Neural cell (in vitro differentiated cells): ENCODE data around the gene HOXB7. TPM values are rescaled to one million over a fixed set of nuclear protein-coding genes. Genes with fewer than 3 reads are reported as not detected.

Experiments
- H2AFZ ChIP-seq: fragments of 200-600, 300-800 bp; sonication (generic), shearing (Covaris generic); 2 replicates; pipeline ENCODE4 v1.6.0; 2014; ENCODE audit warnings: low read depth, mild to moderate bottlenecking, antibody characterized with exemption, low read length, moderate library complexity
- H3F3A ChIP-seq: fragments of 200-600 bp; shearing (Covaris generic); 2 replicates; pipeline ENCODE4 v1.6.1; 2016; ENCODE audit warnings: mild to moderate bottlenecking, moderate library complexity, mixed read lengths, antibody characterized with exemption, low read length; ENCODE audit not compliant: insufficient read depth, poor library complexity, severe bottlenecking
- H3K27ac ChIP-seq: fragments of 200-600, 300-800 bp; sonication (generic), shearing (Covaris generic); 2 replicates; pipeline ENCODE4 v1.5.1; 2014; ENCODE audit warnings: mild to moderate bottlenecking, low read length, moderate library complexity
- H3K27me3 ChIP-seq: fragments of 300-800, 200-600 bp; sonication (generic), shearing (Covaris generic); 2 replicates; pipeline ENCODE4 v1.6.0; 2014; ENCODE audit warnings: mild to moderate bottlenecking, low read depth, low read length, moderate library complexity; ENCODE audit not compliant: insufficient read depth
- H3K36me3 ChIP-seq: fragments of 300-800, 200-600 bp; sonication (generic), shearing (Covaris generic); 2 replicates; pipeline ENCODE4 v1.5.1; 2014; ENCODE audit warnings: mild to moderate bottlenecking, antibody characterized with exemption, low read length, moderate library complexity; ENCODE audit not compliant: insufficient read depth
- H3K4me2 ChIP-seq: fragments of 300-800, 200-600 bp; sonication (generic), shearing (Covaris generic); 2 replicates; pipeline ENCODE4 v1.6.0; 2014; ENCODE audit warnings: mild to moderate bottlenecking, low read length
- H3K4me3 ChIP-seq: fragments of 300-800, 200-600 bp; sonication (generic), shearing (Covaris generic); 2 replicates; pipeline ENCODE4 v1.5.1; 2014; ENCODE audit warnings: mild to moderate bottlenecking, low read length, moderate library complexity
- H3K79me2 ChIP-seq: fragments of 200-600 bp; shearing (Covaris generic); replicated peaks from 2 replicates; pipeline ENCODE4 v1.6.0; 2014; ENCODE audit warnings: mild to moderate bottlenecking, low read length, moderate library complexity; ENCODE audit not compliant: insufficient read depth
- H3K9ac ChIP-seq: fragments of 300-800, 200-600 bp; sonication (generic), shearing (Covaris generic); 2 replicates; pipeline ENCODE4 v1.6.1; 2016; ENCODE audit warnings: mild to moderate bottlenecking, low read length, mixed read lengths
- H3K9me2 ChIP-seq: fragments of 200-600 bp; shearing (Covaris generic); 2 replicates; pipeline ENCODE4 v1.6.1; 2016; ENCODE audit warnings: mild to moderate bottlenecking, low read length, mixed read lengths; ENCODE audit not compliant: insufficient read depth
- H3K9me3 ChIP-seq: fragments of 200-600, 300-800 bp; sonication (generic), shearing (Covaris generic); 2 replicates; pipeline ENCODE4 v1.6.1; 2016; ENCODE audit warnings: mild to moderate bottlenecking, mixed run types, low read length, moderate library complexity, mixed read lengths
- H4K20me1 ChIP-seq: fragments of 200-600 bp; shearing (Covaris generic); 2 replicates; pipeline ENCODE4 v1.6.1; 2016; ENCODE audit warnings: mild to moderate bottlenecking, mixed run types; ENCODE audit not compliant: insufficient read depth
- CTCF ChIP-seq: fragments of 450-650 bp; IDR thresholded peaks from 2 replicates; pipeline ENCODE4 v1.5.1; 2014; ENCODE audit warnings: antibody characterized with exemption, mild to moderate bottlenecking, moderate library complexity; ENCODE audit not compliant: poor library complexity, severe bottlenecking
- EP300 ChIP-seq: fragments of 450-650 bp; conservative IDR thresholded peaks from 2 replicates; pipeline ENCODE4 v1.6.1; 2014; ENCODE audit warnings: antibody characterized with exemption, mild to moderate bottlenecking, moderate library complexity; ENCODE audit not compliant: poor library complexity, severe bottlenecking
- EZH2 ChIP-seq: fragments of 200-600, 300-800 bp; shearing (Covaris generic), sonication (generic); IDR thresholded peaks from 2 replicates; pipeline ENCODE4 v1.6.1; 2014; ENCODE audit warnings: antibody characterized with exemption, low read length, borderline replicate concordance, mild to moderate bottlenecking; ENCODE audit not compliant: insufficient read depth, poor library complexity, severe bottlenecking
- MXI1 ChIP-seq: fragments of 450-650 bp; conservative IDR thresholded peaks from 2 replicates; pipeline ENCODE4 v1.6.1; 2014; ENCODE audit warnings: antibody characterized with exemption, mild to moderate bottlenecking; ENCODE audit not compliant: poor library complexity, severe bottlenecking
- POLR2AphosphoS5 ChIP-seq: IDR thresholded peaks from 2 replicates; pipeline ENCODE4 v1.6.1; 2012
- RAD21 ChIP-seq: fragments of 450-650 bp; conservative IDR thresholded peaks from 2 replicates; pipeline ENCODE4 v1.6.1; 2014; ENCODE audit warnings: antibody characterized with exemption, mild to moderate bottlenecking, moderate library complexity
- REST ChIP-seq: IDR thresholded peaks from 2 replicates; pipeline ENCODE4 v1.6.1; 2012; ENCODE audit warnings: borderline replicate concordance
- SMC3 ChIP-seq: fragments of 450-650 bp; conservative IDR thresholded peaks from 2 replicates; pipeline ENCODE4 v1.6.1; 2014; ENCODE audit warnings: antibody characterized with exemption, mild to moderate bottlenecking, moderate library complexity; ENCODE audit not compliant: poor library complexity
- TAF1 ChIP-seq: IDR thresholded peaks from 2 replicates; pipeline ENCODE4 v1.6.1; 2012; ENCODE audit warnings: low read depth
- polyA plus RNA-seq: library from polyadenylated mRNA; depleted of rRNA; stranded (reverse); fragments of >200 nt; gene quantifications from 2 replicates; pipeline ENCODE4 v1.2.3, GENCODE V29; 2014

Gene HOXB7
- polyA plus RNA-seq, 1 donor from 2014 or later, result not detected

- Histone ChIP-seq H3K9me3 (peaks cover 27% of the 10 kb centered on the region), H3F3A (no peaks in the 10 kb centered on the region), H4K20me1 (no peaks in the 10 kb centered on the region), H2AFZ (no peak overlapping the region), H3K9ac (no peak overlapping the region), H3K9me2 (no peaks in the 10 kb centered on the region), H3K36me3 (no peaks in the 10 kb centered on the region), H3K4me2 (no peak overlapping the region), H3K4me3 (no peak overlapping the region), H3K27me3 (peaks cover 100% of the 10 kb centered on the region), H3K79me2 (no peaks in the 10 kb centered on the region), H3K27ac (no peak overlapping the region)
- TF ChIP-seq MXI1, result no peak
- no peak for TF ChIP-seq POLR2AphosphoS5
- no peak for TF ChIP-seq EP300
- TF ChIP-seq CTCF, result no peak
- TF ChIP-seq REST, result no peak
- TF ChIP-seq RAD21, result no peak
- no peak for TF ChIP-seq TAF1
- TF ChIP-seq EZH2, result no peak
- TF ChIP-seq SMC3, result no peak
Measured at GRCh38 chr17:48601207-48601538, 9.6 kb downstream of the HOXB7 start.

GRCh38 chr17:48600244-48601098 is 10.3 kb downstream of the HOXB7 start:
- Histone ChIP-seq H3K9me3 (peaks cover 25% of the 10 kb centered on the region), H3K9ac (no peak overlapping the region), H2AFZ (no peak overlapping the region), H3K4me2 (no peak overlapping the region), H3K27me3 (peaks cover 100% of the 10 kb centered on the region), H4K20me1 (no peaks in the 10 kb centered on the region), H3K79me2 (no peaks in the 10 kb centered on the region), H3K4me3 (no peak overlapping the region), H3K36me3 (no peaks in the 10 kb centered on the region), H3K9me2 (no peaks in the 10 kb centered on the region), H3F3A (no peaks in the 10 kb centered on the region), H3K27ac (no peak overlapping the region)
- no peak for TF ChIP-seq POLR2AphosphoS5
- no peak for TF ChIP-seq EZH2
- no peak for TF ChIP-seq EP300
- no peak for TF ChIP-seq TAF1
- no peak for TF ChIP-seq MXI1
- no peak for TF ChIP-seq CTCF
- no peak for TF ChIP-seq REST
- no peak for TF ChIP-seq SMC3
- TF ChIP-seq RAD21, result no peak
